DND-41 (cell line): ENCODE results near the gene GFPT1.

Experiments
- CTCF ChIP-seq: IDR thresholded peaks from 2 replicates; pipeline ENCODE4 v1.5.1; 2012; ENCODE audit warnings: borderline replicate concordance, low read length, moderate library complexity, mild to moderate bottlenecking; ENCODE audit not compliant: poor library complexity, severe bottlenecking; ENCODE audit errors: extremely low read depth
- EZH2 ChIP-seq: IDR thresholded peaks from 3 replicates; pipeline ENCODE4 v1.6.1; 2012; ENCODE audit warnings: borderline replicate concordance, low read depth, mild to moderate bottlenecking, moderate library complexity, low read length, inconsistent platforms; ENCODE audit not compliant: severe bottlenecking

- no peak for TF ChIP-seq CTCF
- TF ChIP-seq EZH2, result no peak
Measured at GRCh38 chr2:69372767-69373166, 14.3 kb downstream of the GFPT1 start.
